ENCODE data around the gene MYCBPAP. TPM values are rescaled to one million over a fixed set of nuclear protein-coding genes. Genes with fewer than 3 reads are reported as not detected.

MYCBPAP gene
- total RNA-seq, 1 donor from 2014 or later: 0.72 TPM

- no peak for DNase-seq (ENCODE audit: low spot score)
- Mint-ChIP-seq H3K9me3 (ENCODE audit: unreplicated experiment) (no peaks in the 10 kb centered on the region), H3K36me3 (ENCODE audit: low read depth, unreplicated experiment) (no peaks in the 10 kb centered on the region), H3K27me3 (ENCODE audit: unreplicated experiment) (peaks cover 12% of the 10 kb centered on the region), H3K4me1 (ENCODE audit: unreplicated experiment) (peaks cover 16% of the 10 kb centered on the region), H3K4me3 (ENCODE audit: unreplicated experiment) (no peak overlapping the region), H3K27ac (ENCODE audit: unreplicated experiment) (no peak overlapping the region)
- no peak for TF ChIP-seq CTCF (IDR thresholded peaks at IDR 0.05; ENCODE audit: unreplicated experiment)
Observed at GRCh38 chr17:50536683-50537646, 28.7 kb downstream of the MYCBPAP start.

GRCh38 chr17:50537721-50538548 lies 29.7 kb downstream of the MYCBPAP start:
- Mint-ChIP-seq H3K4me1 (ENCODE audit: unreplicated experiment) (peaks cover 16% of the 10 kb centered on the region), H3K36me3 (ENCODE audit: low read depth, unreplicated experiment) (no peaks in the 10 kb centered on the region), H3K27ac (ENCODE audit: unreplicated experiment) (no peak overlapping the region), H3K4me3 (ENCODE audit: unreplicated experiment) (no peak overlapping the region), H3K27me3 (ENCODE audit: unreplicated experiment) (peaks cover 9% of the 10 kb centered on the region), H3K9me3 (ENCODE audit: unreplicated experiment) (no peaks in the 10 kb centered on the region)
- TF ChIP-seq CTCF (IDR thresholded peaks at IDR 0.05; ENCODE audit: unreplicated experiment): no peak
- DNase-seq (ENCODE audit: low spot score): no peak

GRCh38 chr17:50538549-50539410 lies 30.5 kb downstream of the MYCBPAP start:
- Mint-ChIP-seq H3K27me3 (ENCODE audit: unreplicated experiment) (peaks cover 7% of the 10 kb centered on the region), H3K36me3 (ENCODE audit: low read depth, unreplicated experiment) (no peaks in the 10 kb centered on the region), H3K4me1 (ENCODE audit: unreplicated experiment) (peaks cover 8% of the 10 kb centered on the region), H3K9me3 (ENCODE audit: unreplicated experiment) (no peaks in the 10 kb centered on the region), H3K4me3 (ENCODE audit: unreplicated experiment) (no peak overlapping the region), H3K27ac (ENCODE audit: unreplicated experiment) (no peak overlapping the region)
- DNase-seq (ENCODE audit: low spot score): no peak
- no peak for TF ChIP-seq CTCF (IDR thresholded peaks at IDR 0.05; ENCODE audit: unreplicated experiment)

GRCh38 chr17:50539762-50540559 lies 31.7 kb downstream of the MYCBPAP start:
- Mint-ChIP-seq H3K4me1 (ENCODE audit: unreplicated experiment) (peaks cover 7% of the 10 kb centered on the region), H3K4me3 (ENCODE audit: unreplicated experiment) (no peak overlapping the region), H3K27me3 (ENCODE audit: unreplicated experiment) (peaks cover 8% of the 10 kb centered on the region), H3K36me3 (ENCODE audit: low read depth, unreplicated experiment) (no peaks in the 10 kb centered on the region), H3K27ac (ENCODE audit: unreplicated experiment) (no peak overlapping the region), H3K9me3 (ENCODE audit: unreplicated experiment) (no peaks in the 10 kb centered on the region)
- TF ChIP-seq CTCF (IDR thresholded peaks at IDR 0.05; ENCODE audit: unreplicated experiment): no peak
- no peak for DNase-seq (ENCODE audit: low spot score)

All from endothelial cell (in vitro differentiated cells).